ENCODE data around the gene MYO18A.

DNA sequence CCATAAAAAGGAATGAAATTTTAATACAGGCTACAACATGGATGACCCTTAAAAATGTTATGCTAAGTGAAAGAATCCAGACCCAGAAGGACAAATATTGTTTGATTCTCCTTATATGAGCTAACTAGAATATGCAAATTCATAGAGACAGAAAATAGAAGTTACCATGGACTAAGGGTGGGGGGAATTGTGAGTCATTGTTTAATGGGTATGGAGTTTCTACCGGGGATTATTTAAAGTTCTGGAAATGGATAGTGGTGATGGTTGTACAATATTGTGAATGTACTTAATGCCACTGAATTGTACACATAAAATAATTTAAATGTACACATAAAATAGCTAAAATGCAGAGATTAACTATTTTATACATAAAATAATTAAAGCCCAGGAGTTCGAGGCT lies 9.2 kb upstream of the MYO18A start:
- TF ChIP-seq, protein P1, sequence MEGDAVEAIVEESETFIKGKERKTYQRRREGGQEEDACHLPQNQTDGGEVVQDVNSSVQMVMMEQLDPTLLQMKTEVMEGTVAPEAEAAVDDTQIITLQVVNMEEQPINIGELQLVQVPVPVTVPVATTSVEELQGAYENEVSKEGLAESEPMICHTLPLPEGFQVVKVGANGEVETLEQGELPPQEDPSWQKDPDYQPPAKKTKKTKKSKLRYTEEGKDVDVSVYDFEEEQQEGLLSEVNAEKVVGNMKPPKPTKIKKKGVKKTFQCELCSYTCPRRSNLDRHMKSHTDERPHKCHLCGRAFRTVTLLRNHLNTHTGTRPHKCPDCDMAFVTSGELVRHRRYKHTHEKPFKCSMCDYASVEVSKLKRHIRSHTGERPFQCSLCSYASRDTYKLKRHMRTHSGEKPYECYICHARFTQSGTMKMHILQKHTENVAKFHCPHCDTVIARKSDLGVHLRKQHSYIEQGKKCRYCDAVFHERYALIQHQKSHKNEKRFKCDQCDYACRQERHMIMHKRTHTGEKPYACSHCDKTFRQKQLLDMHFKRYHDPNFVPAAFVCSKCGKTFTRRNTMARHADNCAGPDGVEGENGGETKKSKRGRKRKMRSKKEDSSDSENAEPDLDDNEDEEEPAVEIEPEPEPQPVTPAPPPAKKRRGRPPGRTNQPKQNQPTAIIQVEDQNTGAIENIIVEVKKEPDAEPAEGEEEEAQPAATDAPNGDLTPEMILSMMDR (IDR thresholded peaks at IDR 0.05), result no peak
- no peak for TF ChIP-seq POLR2A (IDR thresholded peaks at IDR 0.05)
